BE2C (cell line): ENCODE measurements around the gene ADRA2B.
A peak's percentile ranks its signal among the peaks of the same experiment; 100 is the strongest.

Source experiments
- DNase-seq: peaks from one replicate; pipeline ENCODE4 v3.0.0-alpha.2; 2020
- H3K27me3 ChIP-seq: fragments of 250-450 bp; sonication (Bioruptor Pico); 2 replicates; pipeline ENCODE4 v1.5.1; 2020; ENCODE audit warnings: mild to moderate bottlenecking
- H3K36me3 ChIP-seq: fragments of 250-450 bp; sonication (Bioruptor Pico); 2 replicates; pipeline ENCODE4 v1.5.1; 2020; ENCODE audit warnings: mild to moderate bottlenecking
- H3K4me1 ChIP-seq: fragments of 250-450 bp; sonication (Bioruptor Pico); 2 replicates; pipeline ENCODE4 v1.5.1; 2020
- H3K4me3 ChIP-seq: 2 replicates; pipeline ENCODE4 v1.5.1; 2011; ENCODE audit warnings: low read depth, low read length
- H3K9me3 ChIP-seq: fragments of 250-450 bp; sonication (Bioruptor Pico); 2 replicates; pipeline ENCODE4 v1.5.1; 2020
- CTCF ChIP-seq: IDR thresholded peaks from 2 replicates; pipeline ENCODE4 v1.5.1; 2012; ENCODE audit warnings: mild to moderate bottlenecking, low read depth, low read length

Gene ADRA2B

DNA sequence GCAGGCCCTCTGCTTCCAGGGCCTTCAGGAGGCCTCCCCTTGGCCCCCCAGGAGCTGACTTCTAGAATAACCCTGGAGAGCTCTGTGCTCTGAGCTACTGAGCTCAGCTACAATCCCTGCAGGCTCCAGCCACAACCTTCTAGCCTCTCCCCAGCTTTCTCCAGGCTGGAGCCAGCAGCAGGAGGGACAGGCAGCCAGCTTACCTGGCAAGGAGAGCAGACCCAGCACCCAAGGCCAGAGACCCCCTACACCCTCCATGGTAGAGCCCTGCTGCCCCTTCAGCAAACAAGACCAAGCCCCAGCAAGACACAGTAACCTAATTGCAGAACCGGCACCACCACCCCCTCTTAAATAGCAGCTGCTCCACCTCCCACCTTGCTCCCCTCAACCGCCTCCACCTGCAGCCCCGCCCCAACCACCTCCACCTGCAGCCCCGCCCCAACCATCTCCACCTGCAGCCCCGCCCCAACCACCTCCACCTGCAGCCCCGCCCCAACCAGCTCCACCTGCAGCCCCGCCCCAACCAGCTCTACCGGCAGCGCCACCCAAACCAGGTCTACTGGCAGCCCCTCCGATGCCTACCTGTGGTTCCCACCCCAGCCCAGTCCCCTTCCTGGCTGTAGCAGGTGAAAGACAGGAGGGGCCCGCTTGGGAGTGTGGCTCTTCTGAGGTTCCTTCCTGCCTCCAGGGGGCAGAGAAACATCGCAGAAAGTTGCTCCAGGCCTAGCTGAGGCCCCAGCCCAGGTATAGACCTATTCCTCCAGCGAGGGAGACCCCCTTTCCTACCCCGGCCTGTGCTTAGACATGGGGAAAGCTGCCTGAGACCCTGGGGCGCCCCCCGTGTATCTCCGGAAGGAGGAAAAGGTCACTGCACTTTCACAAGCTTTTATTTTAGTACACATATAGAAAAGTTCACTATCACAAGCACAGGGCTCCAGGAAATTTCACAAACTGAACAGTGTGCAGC, 22.1 kb upstream of the ADRA2B start, which contains the start of gene ASTL:
ASTL (minus strand) TSS at position 324 of the 967 bp plus-strand sequence; CDS start at position 258, 66 bp downstream.
- H3K4me1 ChIP-seq: no peaks in the 10 kb centered on the region
- no peak within 1 kb of the TSS for H3K4me3 ChIP-seq
- no peaks in the 10 kb centered on the region for H3K27me3 ChIP-seq
- TF ChIP-seq CTCF: peak; percentile 54
- no peaks in the 10 kb centered on the region for H3K36me3 ChIP-seq
- H3K9me3 ChIP-seq: no peaks in the 10 kb centered on the region
- DNase-seq: peak; percentile 44

GRCh38 chr2:96137321-96138178, 21.2 kb upstream of the ADRA2B start:
- Histone ChIP-seq H3K4me1 (no peaks in the 10 kb centered on the region), H3K36me3 (no peaks in the 10 kb centered on the region), H3K9me3 (no peaks in the 10 kb centered on the region), H3K27me3 (no peaks in the 10 kb centered on the region), H3K4me3 (no peak overlapping the region)
- TF ChIP-seq CTCF: no peak
- no peak for DNase-seq

GRCh38 chr2:96136129-96136720, 19.9 kb upstream of the ADRA2B start:
- no peaks in the 10 kb centered on the region for H3K4me1 ChIP-seq
- H3K27me3 ChIP-seq: no peaks in the 10 kb centered on the region
- no peak for TF ChIP-seq CTCF

GRCh38 chr2:96135621-96136020, 19.2 kb upstream of the ADRA2B start:
- H3K36me3 ChIP-seq: no peaks in the 10 kb centered on the region
- no peaks in the 10 kb centered on the region for H3K4me1 ChIP-seq
- no peaks in the 10 kb centered on the region for H3K27me3 ChIP-seq
- H3K9me3 ChIP-seq: no peaks in the 10 kb centered on the region
- H3K4me3 ChIP-seq: no peak overlapping the region
- DNase-seq: no peak
- no peak for TF ChIP-seq CTCF

More at GRCh38 chr2:96136129-96136720, 19.9 kb upstream of the ADRA2B start:
- H3K9me3 ChIP-seq: no peaks in the 10 kb centered on the region
- H3K36me3 ChIP-seq: no peaks in the 10 kb centered on the region
- H3K4me3 ChIP-seq: no peak overlapping the region
- peak; percentile 23 for DNase-seq

DNA sequence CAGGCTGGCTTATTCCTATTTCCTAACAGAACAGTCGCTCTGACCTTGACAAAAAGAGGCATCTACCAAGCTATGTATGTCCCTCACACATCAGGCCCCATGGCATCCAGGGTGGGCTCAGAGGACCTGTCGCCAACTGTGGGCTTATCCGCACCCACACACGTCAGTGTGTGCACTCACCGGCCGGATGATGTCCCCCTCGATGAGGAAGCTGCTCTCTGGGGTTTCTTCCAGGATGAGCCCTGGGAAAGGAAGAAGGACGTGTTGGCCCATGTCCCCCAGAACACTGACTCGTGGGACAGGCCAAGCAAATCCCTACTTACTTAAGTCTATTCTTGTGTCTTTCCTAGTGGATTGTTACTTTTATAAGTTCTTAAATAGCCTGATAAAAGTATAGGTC, 18.8 kb upstream of the ADRA2B start:
- Histone ChIP-seq H3K4me3 (no peak overlapping the region), H3K9me3 (no peaks in the 10 kb centered on the region), H3K4me1 (no peaks in the 10 kb centered on the region), H3K36me3 (no peaks in the 10 kb centered on the region), H3K27me3 (no peaks in the 10 kb centered on the region)
- DNase-seq: no peak
- no peak for TF ChIP-seq CTCF
